Measurements from ENCODE around the gene MAP7D3. TPM values are rescaled to one million over a fixed set of nuclear protein-coding genes. Genes with fewer than 3 reads are reported as not detected.
A peak's percentile ranks its signal among the peaks of the same experiment; 100 is the strongest.

MAP7D3 gene
- total RNA-seq, 1 donor from 2014 or later: 6.6 TPM

- no peak for TF ChIP-seq CTCF (IDR thresholded peaks at IDR 0.05; ENCODE audit: unreplicated experiment)
- peaks cover 10% of the 10 kb centered on the region for H3K4me1 Mint-ChIP-seq (ENCODE audit: unreplicated experiment)
- no peak for DNase-seq (ENCODE audit: low spot score)
- no peaks in the 10 kb centered on the region for H3K27me3 Mint-ChIP-seq (ENCODE audit: unreplicated experiment)
- H3K9me3 Mint-ChIP-seq (ENCODE audit: unreplicated experiment): no peaks in the 10 kb centered on the region
- H3K27ac Mint-ChIP-seq (ENCODE audit: unreplicated experiment): no peak overlapping the region
- H3K4me3 Mint-ChIP-seq (ENCODE audit: unreplicated experiment): no peak overlapping the region
- no peaks in the 10 kb centered on the region for H3K36me3 Mint-ChIP-seq (ENCODE audit: low read depth, unreplicated experiment)
These were observed 40.4 kb downstream of the MAP7D3 start for GRCh38 chrX:136210806-136211205.

- Mint-ChIP-seq H3K4me3 (ENCODE audit: unreplicated experiment) (no peak overlapping the region), H3K9me3 (ENCODE audit: unreplicated experiment) (no peaks in the 10 kb centered on the region), H3K27me3 (ENCODE audit: unreplicated experiment) (no peaks in the 10 kb centered on the region), H3K4me1 (ENCODE audit: unreplicated experiment) (peaks cover 10% of the 10 kb centered on the region), H3K36me3 (ENCODE audit: low read depth, unreplicated experiment) (no peaks in the 10 kb centered on the region), H3K27ac (ENCODE audit: unreplicated experiment) (no peak overlapping the region)
- no peak for DNase-seq (ENCODE audit: low spot score)
- no peak for TF ChIP-seq CTCF (IDR thresholded peaks at IDR 0.05; ENCODE audit: unreplicated experiment)
These were observed 41.0 kb downstream of the MAP7D3 start for GRCh38 chrX:136210243-136210642.

GRCh38 chrX:136209751-136210150, 41.4 kb downstream of the MAP7D3 start:
- H3K4me1 Mint-ChIP-seq (ENCODE audit: unreplicated experiment): peaks cover 9% of the 10 kb centered on the region
- no peaks in the 10 kb centered on the region for H3K36me3 Mint-ChIP-seq (ENCODE audit: low read depth, unreplicated experiment)
- DNase-seq (ENCODE audit: low spot score): no peak
- H3K4me3 Mint-ChIP-seq (ENCODE audit: unreplicated experiment): no peak overlapping the region
- H3K27ac Mint-ChIP-seq (ENCODE audit: unreplicated experiment): no peak overlapping the region
- TF ChIP-seq CTCF (IDR thresholded peaks at IDR 0.05; ENCODE audit: unreplicated experiment): no peak
- no peaks in the 10 kb centered on the region for H3K9me3 Mint-ChIP-seq (ENCODE audit: unreplicated experiment)
- H3K27me3 Mint-ChIP-seq (ENCODE audit: unreplicated experiment): no peaks in the 10 kb centered on the region

GRCh38 chrX:136209016-136209738, 42.0 kb downstream of the MAP7D3 start:
- Mint-ChIP-seq H3K4me1 (ENCODE audit: unreplicated experiment) (peaks cover 7% of the 10 kb centered on the region), H3K27me3 (ENCODE audit: unreplicated experiment) (no peaks in the 10 kb centered on the region), H3K27ac (ENCODE audit: unreplicated experiment) (no peak overlapping the region), H3K36me3 (ENCODE audit: low read depth, unreplicated experiment) (no peaks in the 10 kb centered on the region), H3K9me3 (ENCODE audit: unreplicated experiment) (no peaks in the 10 kb centered on the region), H3K4me3 (ENCODE audit: unreplicated experiment) (no peak overlapping the region)
- TF ChIP-seq CTCF (IDR thresholded peaks at IDR 0.05; ENCODE audit: unreplicated experiment): peak; percentile 49
- DNase-seq (ENCODE audit: low spot score): peak; percentile 34

- Mint-ChIP-seq H3K36me3 (ENCODE audit: low read depth, unreplicated experiment) (no peaks in the 10 kb centered on the region), H3K9me3 (ENCODE audit: unreplicated experiment) (no peaks in the 10 kb centered on the region), H3K27ac (ENCODE audit: unreplicated experiment) (no peak overlapping the region), H3K4me1 (ENCODE audit: unreplicated experiment) (peaks cover 7% of the 10 kb centered on the region), H3K4me3 (ENCODE audit: unreplicated experiment) (no peak overlapping the region), H3K27me3 (ENCODE audit: unreplicated experiment) (no peaks in the 10 kb centered on the region)
- no peak for DNase-seq (ENCODE audit: low spot score)
- TF ChIP-seq CTCF (IDR thresholded peaks at IDR 0.05; ENCODE audit: unreplicated experiment): no peak
These were observed 43.7 kb downstream of the MAP7D3 start for GRCh38 chrX:136207546-136207945.

Data from endothelial cell (in vitro differentiated cells).